ENCODE data around the gene TMEM100. TPM values are rescaled to one million over a fixed set of nuclear protein-coding genes. Genes with fewer than 3 reads are reported as not detected.
"Not testable (repeated sequence)": the region's sequence is repeated elsewhere in the genome, so short reads cannot be mapped to it uniquely, and the experiment has no call there.

TMEM100 gene
- total RNA-seq, 4 donors from 2014 or later: 2.8 to 26.3 (median 6.2) TPM

DNA sequence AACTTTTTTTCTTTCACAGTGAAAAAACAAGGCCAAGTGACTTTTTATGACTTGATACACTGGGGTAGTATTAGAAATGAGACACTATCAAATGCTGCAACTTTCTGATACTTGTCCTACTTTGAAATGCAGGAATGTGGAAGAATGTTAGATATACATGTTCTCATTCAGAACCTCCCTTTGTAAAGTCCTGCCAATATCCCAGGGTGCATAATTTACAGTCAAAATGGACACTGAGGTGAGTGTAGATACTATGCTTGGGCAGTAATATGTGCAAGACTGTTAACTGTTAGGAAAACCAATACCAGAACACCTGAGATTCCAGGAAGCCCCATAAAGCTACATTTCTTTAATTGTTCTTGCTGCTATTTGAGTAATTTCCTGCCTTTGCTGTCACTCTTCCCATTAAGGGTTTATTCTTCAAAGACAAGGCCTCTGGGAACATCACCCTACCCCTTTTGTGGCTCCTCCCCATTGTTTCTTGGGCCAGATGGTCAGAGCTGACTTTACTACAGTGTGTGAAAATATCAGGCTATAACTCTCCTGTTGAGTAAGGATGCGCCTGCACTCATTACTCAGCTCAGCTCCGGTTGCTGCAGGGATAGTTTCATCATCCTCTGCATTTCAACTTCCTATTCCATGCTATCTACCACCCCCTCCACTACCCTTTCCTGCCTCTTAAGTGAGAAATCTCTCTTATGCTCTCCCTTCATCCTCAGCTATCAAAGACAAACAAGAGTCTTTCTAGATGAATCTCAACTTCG lies 48.7 kb downstream of the TMEM100 start:
- TF ChIP-seq, protein P1, sequence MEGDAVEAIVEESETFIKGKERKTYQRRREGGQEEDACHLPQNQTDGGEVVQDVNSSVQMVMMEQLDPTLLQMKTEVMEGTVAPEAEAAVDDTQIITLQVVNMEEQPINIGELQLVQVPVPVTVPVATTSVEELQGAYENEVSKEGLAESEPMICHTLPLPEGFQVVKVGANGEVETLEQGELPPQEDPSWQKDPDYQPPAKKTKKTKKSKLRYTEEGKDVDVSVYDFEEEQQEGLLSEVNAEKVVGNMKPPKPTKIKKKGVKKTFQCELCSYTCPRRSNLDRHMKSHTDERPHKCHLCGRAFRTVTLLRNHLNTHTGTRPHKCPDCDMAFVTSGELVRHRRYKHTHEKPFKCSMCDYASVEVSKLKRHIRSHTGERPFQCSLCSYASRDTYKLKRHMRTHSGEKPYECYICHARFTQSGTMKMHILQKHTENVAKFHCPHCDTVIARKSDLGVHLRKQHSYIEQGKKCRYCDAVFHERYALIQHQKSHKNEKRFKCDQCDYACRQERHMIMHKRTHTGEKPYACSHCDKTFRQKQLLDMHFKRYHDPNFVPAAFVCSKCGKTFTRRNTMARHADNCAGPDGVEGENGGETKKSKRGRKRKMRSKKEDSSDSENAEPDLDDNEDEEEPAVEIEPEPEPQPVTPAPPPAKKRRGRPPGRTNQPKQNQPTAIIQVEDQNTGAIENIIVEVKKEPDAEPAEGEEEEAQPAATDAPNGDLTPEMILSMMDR (IDR thresholded peaks at IDR 0.05): no peak
- TF ChIP-seq POLR2A (IDR thresholded peaks at IDR 0.05): no peak
- no peak for DNase-seq
- no peaks in the 10 kb centered on the region for H3K27me3 ChIP-seq

DNA sequence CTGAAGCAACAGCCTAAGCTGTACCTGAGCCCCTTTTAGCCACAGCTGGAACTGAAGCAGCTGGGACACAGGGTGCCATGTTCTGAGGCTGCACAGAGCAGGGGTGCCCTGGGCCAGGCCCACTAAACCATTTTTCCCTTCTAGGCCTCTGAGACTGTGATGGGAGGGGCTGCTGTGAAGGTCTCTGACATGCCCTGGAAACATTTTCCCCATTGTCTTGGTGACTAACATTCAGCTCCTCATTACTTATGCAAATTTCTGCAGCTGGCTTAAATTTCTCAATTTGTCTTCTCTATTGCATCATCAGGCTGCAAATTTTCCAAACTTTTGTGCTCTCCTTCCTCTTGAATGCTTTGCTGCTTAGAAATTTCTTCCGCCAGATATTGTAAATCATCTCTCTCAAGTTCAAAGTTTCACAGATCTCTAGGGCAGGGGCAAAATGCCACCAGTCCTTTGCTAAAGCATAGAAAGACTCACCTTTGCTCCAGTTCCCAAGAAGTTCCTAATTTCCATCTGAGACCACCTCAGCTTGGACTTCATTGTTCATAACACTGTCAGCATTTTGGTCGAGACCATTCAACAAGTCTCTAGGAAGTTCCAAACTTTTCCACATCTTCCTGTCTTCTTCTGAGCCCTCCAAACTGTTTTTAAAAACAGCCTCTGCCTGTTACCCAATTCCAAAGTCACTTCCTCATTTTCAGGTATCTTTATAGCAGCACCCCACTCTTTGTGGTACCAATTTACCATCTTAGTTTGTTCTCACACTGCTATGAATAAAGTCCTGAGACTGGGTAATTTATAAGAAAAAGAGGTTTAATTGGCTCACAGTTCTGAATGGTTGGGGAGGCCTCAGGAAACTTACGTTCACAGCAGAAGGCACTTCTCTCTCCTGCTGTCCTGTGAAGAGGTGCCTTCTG lies 49.8 kb downstream of the TMEM100 start:
- Histone ChIP-seq H3K27me3 (no peaks in the 10 kb centered on the region), H3K36me3 (no peaks in the 10 kb centered on the region), H3K4me1 (no peaks in the 10 kb centered on the region), H3K27ac (peak overlapping the region in 1 of 2 donors; percentile 67), H3K4me3 (no peak overlapping the region), H3K9me3 (no peaks in the 10 kb centered on the region)
- peak; percentile 40 to 41 for DNase-seq
- intact Hi-C loops (cut with DNase I; ENCODE audit: low total_unique reads): no loop called here
- TF ChIP-seq, protein P1 (IDR thresholded peaks at IDR 0.05): no peak
- TF ChIP-seq POLR2A (IDR thresholded peaks at IDR 0.05): no peak

More for the DNA sequence above, 48.7 kb downstream of the TMEM100 start:
- H3K4me1 ChIP-seq: no peaks in the 10 kb centered on the region
- H3K4me3 ChIP-seq: no peak overlapping the region
- no peaks in the 10 kb centered on the region for H3K36me3 ChIP-seq
- peak overlapping the region in 1 of 2 donors; percentile 67 for H3K27ac ChIP-seq
- intact Hi-C loops (cut with DNase I; ENCODE audit: low total_unique reads): no loop called here
- H3K9me3 ChIP-seq: no peaks in the 10 kb centered on the region

DNA sequence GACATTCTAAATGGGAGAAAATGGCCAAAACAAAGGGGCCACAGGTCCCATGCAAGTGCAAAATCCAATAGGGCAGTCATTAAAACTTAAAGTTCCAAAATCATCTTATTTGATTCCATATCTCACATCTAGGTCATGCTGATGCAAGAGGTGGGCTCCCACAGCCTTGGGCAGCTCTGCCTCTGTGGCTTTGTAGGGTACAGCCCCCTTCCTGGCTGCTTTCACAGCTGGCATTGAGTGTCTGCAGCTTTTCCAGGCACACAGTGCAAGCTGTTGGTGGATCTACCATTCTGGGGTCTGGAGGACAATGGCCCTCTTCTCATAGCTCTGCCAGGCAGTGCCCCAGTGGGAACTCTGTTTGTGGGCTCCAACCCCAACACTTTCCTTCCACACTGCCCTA lies 50.7 kb downstream of the TMEM100 start:
- intact Hi-C loops (cut with DNase I; ENCODE audit: low total_unique reads); DNase-seq; H3K4me1 ChIP-seq; H3K36me3 ChIP-seq; H3K4me3 ChIP-seq; H3K27me3 ChIP-seq; H3K9me3 ChIP-seq: not testable (repeated sequence)
- H3K27ac ChIP-seq: peak overlapping the region in 1 of 2 donors; percentile 65

Other genes with a start within 250 kb of the TMEM100 start
- gene SMIM36, start 211.4 kb downstream of the TMEM100 start, total RNA-seq: not detected
- gene PCTP, start 28.2 kb upstream of the TMEM100 start, total RNA-seq: 10 to 100 TPM in 2 of 4 donors, 1 to 10 TPM in 2; 1.8 to 18.8 (median 10.9) TPM

All from uterus (tissue), 4 donors.